ENCODE results near the gene COLEC11.

Gene COLEC11

DNA sequence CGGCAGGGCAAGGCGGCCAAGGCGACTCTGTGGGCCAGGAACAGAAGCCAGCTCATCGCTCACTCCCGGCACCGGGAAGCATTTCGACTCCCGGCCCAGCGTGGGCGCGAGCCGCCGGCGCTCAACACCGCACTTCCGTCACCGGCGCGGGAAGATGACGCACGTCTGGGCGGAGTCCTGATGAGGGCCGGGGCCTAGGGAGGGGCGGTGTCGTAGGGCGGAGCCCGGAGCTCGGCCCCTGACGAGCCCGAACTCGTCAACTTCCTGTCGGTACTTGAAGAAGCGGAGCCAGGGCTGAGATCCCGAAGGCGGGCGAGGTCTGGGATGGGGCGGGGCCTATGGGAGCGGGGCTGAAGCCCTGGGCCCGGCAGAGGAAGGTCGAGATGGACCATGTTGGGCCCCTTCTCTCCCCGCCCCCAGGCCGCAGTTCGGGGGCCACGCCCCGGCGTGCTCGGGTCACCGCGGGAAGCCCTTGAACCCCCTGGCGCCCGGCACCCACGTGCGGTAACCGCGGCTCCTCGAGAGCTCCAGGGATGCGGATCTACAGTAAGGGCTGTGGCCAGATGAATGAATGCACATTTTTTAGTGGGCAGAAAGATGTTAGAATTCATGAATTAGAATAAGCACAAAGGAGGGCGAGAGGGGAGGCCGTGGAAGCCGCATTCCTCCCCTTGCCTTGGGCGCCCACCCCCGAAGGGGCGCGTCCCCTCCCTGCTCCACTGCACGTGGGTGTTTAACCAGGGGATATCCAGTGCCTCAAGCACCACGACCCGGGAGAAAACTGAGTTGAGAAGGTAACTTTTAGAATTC, 36.5 kb upstream of the COLEC11 start, which contains the start of gene RNASEH1:
Gene RNASEH1, minus strand, starts transcription at position 129 of the 810 bp plus-strand sequence. Its CDS starts 73 bp downstream, at position 56.
- peak within 1 kb of the TSS; percentile 73 for H3K27ac ChIP-seq (ENCODE audit: extremely low read depth, low read depth, low read length)
- peak within 1 kb of the TSS; percentile 96 for H3K4me3 ChIP-seq (ENCODE audit: low read depth, low read length)
- H3K36me3 ChIP-seq (ENCODE audit: control insufficient read depth in 2 of 2, insufficient read depth in 1 of 2, low read length in 2 of 2), result peaks cover 22 to 37% of the 10 kb centered on the region in 2 experiments
- 0 out of 2 replicates have a peak, but pooled peaks cover 3% of the 10 kb centered on the region for H3K4me1 ChIP-seq (ENCODE audit: control insufficient read depth, insufficient read depth, low read length)
- ChIA-PET CTCF (interaction anchor here (0.6 kb wide), 1 partner anchor 35 kb away, joined by 3 read pairs; no protein-coding TSS in a partner anchor), POLR2A (interaction anchor here (0.5 to 2.1 kb wide), 19 partner anchors 9 to 181 kb away, joined by 3 to 25 read pairs (median 5); partner anchors contain the start of genes ADI1, EIPR1, RPS7 and TRAPPC12)
- no peaks in the 10 kb centered on the region for H3K9me3 ChIP-seq (ENCODE audit: control insufficient read depth, insufficient read depth, low read depth, low read length)
- TF ChIP-seq ZNF701 (tag by site-specific recombination; IDR thresholded peaks at IDR 0.05) (no peak), ZNF704 (tag by site-specific recombination; IDR thresholded peaks at IDR 0.05) (peak; percentile 87), SP3 (tag by site-specific recombination; IDR thresholded peaks at IDR 0.05) (peak; percentile 98), KLF17 (tag by site-specific recombination; IDR thresholded peaks at IDR 0.05) (0 out of 2 replicates have a peak, but pooled peaks have one; percentile 10), ZNF626 (tag by site-specific recombination; IDR thresholded peaks at IDR 0.05) (no peak), YY2 (tag by site-specific recombination; IDR thresholded peaks at IDR 0.05) (no peak), ZFP69B (tag by site-specific recombination; IDR thresholded peaks at IDR 0.05) (peak; percentile 26; the same call in 1 of the 2 replicates), ZIC2 (tag by site-specific recombination; IDR thresholded peaks at IDR 0.05) (peak; percentile 65), KLF1 (tag by site-specific recombination; IDR thresholded peaks at IDR 0.05) (peak; percentile 80), ZNF747 (tag by site-specific recombination; IDR thresholded peaks at IDR 0.05) (no peak), ZNF585B (tag by site-specific recombination; IDR thresholded peaks at IDR 0.05) (no peak), ZNF654 (tag by site-specific recombination; IDR thresholded peaks at IDR 0.05; ENCODE audit: low read depth) (no peak), ZNF501 (tag by site-specific recombination; IDR thresholded peaks at IDR 0.05) (peak; percentile 73; the same call in 1 of the 2 replicates), ZNF549 (tag by site-specific recombination; IDR thresholded peaks at IDR 0.05) (no peak), ZBTB17 (tag by site-specific recombination; IDR thresholded peaks at IDR 0.05) (peak; percentile 96), ZBTB8A (tag by site-specific recombination; IDR thresholded peaks at IDR 0.05) (peak; percentile 95), ZNF266 (tag by site-specific recombination; IDR thresholded peaks at IDR 0.05; ENCODE audit: low read depth) (no peak), ZNF16 (tag by site-specific recombination; IDR thresholded peaks at IDR 0.05; ENCODE audit: low read depth) (no peak), ZSCAN30 (tag by site-specific recombination; IDR thresholded peaks at IDR 0.05) (peak; percentile 55; the same call in 1 of the 2 replicates), ZNF394 (tag by site-specific recombination; IDR thresholded peaks at IDR 0.05; ENCODE audit: borderline replicate concordance) (no peak), ZNF707 (tag by site-specific recombination; IDR thresholded peaks at IDR 0.05) (no peak), ZNF335 (tag by site-specific recombination; conservative IDR thresholded peaks at IDR 0.05) (peak; percentile 71), PATZ1 (tag by site-specific recombination; IDR thresholded peaks at IDR 0.05) (peak; percentile 69; the same call in 1 of the 2 replicates), SP7 (tag by site-specific recombination; IDR thresholded peaks at IDR 0.05) (0 out of 2 replicates have a peak, but pooled peaks have one; percentile 19), OVOL3 (tag by site-specific recombination; IDR thresholded peaks at IDR 0.05) (no peak), ZNF292 (tag by site-specific recombination; IDR thresholded peaks at IDR 0.05; ENCODE audit: borderline replicate concordance, low read depth) (no peak)
- TF ChIP-seq, protein P1, sequence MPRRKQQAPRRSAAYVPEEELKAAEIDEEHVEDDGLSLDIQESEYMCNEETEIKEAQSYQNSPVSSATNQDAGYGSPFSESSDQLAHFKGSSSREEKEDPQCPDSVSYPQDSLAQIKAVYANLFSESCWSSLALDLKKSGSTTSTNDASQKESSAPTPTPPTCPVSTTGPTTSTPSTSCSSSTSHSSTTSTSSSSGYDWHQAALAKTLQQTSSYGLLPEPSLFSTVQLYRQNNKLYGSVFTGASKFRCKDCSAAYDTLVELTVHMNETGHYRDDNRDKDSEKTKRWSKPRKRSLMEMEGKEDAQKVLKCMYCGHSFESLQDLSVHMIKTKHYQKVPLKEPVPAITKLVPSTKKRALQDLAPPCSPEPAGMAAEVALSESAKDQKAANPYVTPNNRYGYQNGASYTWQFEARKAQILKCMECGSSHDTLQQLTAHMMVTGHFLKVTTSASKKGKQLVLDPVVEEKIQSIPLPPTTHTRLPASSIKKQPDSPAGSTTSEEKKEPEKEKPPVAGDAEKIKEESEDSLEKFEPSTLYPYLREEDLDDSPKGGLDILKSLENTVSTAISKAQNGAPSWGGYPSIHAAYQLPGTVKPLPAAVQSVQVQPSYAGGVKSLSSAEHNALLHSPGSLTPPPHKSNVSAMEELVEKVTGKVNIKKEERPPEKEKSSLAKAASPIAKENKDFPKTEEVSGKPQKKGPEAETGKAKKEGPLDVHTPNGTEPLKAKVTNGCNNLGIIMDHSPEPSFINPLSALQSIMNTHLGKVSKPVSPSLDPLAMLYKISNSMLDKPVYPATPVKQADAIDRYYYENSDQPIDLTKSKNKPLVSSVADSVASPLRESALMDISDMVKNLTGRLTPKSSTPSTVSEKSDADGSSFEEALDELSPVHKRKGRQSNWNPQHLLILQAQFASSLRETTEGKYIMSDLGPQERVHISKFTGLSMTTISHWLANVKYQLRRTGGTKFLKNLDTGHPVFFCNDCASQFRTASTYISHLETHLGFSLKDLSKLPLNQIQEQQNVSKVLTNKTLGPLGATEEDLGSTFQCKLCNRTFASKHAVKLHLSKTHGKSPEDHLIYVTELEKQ (tag by site-specific recombination; IDR thresholded peaks at IDR 0.05; ENCODE audit: borderline replicate concordance), result no peak
- TF ChIP-seq, protein P2, sequence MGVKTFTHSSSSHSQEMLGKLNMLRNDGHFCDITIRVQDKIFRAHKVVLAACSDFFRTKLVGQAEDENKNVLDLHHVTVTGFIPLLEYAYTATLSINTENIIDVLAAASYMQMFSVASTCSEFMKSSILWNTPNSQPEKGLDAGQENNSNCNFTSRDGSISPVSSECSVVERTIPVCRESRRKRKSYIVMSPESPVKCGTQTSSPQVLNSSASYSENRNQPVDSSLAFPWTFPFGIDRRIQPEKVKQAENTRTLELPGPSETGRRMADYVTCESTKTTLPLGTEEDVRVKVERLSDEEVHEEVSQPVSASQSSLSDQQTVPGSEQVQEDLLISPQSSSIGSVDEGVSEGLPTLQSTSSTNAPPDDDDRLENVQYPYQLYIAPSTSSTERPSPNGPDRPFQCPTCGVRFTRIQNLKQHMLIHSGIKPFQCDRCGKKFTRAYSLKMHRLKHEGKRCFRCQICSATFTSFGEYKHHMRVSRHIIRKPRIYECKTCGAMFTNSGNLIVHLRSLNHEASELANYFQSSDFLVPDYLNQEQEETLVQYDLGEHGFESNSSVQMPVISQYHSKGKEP (tag by site-specific recombination; IDR thresholded peaks at IDR 0.05), result no peak

Measured in HEK293 (cell line).